BE2C (cell line): ENCODE results near the gene GNG8.

ENCODE experiments used
- DNase-seq: peaks from one replicate; pipeline ENCODE4 v3.0.0-alpha.2; 2020
- H3K27me3 ChIP-seq: fragments of 250-450 bp; sonication (Bioruptor Pico); 2 replicates; pipeline ENCODE4 v1.5.1; 2020; ENCODE audit warnings: mild to moderate bottlenecking
- H3K36me3 ChIP-seq: fragments of 250-450 bp; sonication (Bioruptor Pico); 2 replicates; pipeline ENCODE4 v1.5.1; 2020; ENCODE audit warnings: mild to moderate bottlenecking
- H3K4me1 ChIP-seq: fragments of 250-450 bp; sonication (Bioruptor Pico); 2 replicates; pipeline ENCODE4 v1.5.1; 2020
- H3K4me3 ChIP-seq: 2 replicates; pipeline ENCODE4 v1.5.1; 2011; ENCODE audit warnings: low read depth, low read length
- H3K9me3 ChIP-seq: fragments of 250-450 bp; sonication (Bioruptor Pico); 2 replicates; pipeline ENCODE4 v1.5.1; 2020
- CTCF ChIP-seq: IDR thresholded peaks from 2 replicates; pipeline ENCODE4 v1.5.1; 2012; ENCODE audit warnings: mild to moderate bottlenecking, low read depth, low read length

The GNG8 gene

GRCh38 chr19:46618670-46619231, 17.3 kb downstream of the GNG8 start:
- Histone ChIP-seq H3K27me3 (no peaks in the 10 kb centered on the region), H3K4me3 (no peak overlapping the region), H3K9me3 (no peaks in the 10 kb centered on the region), H3K4me1 (peaks cover 36% of the 10 kb centered on the region), H3K36me3 (no peaks in the 10 kb centered on the region)
- TF ChIP-seq CTCF, result no peak
- no peak for DNase-seq

- H3K27me3 ChIP-seq, result no peaks in the 10 kb centered on the region
- DNase-seq, result no peak
- no peaks in the 10 kb centered on the region for H3K9me3 ChIP-seq
- H3K4me3 ChIP-seq, result no peak overlapping the region
- H3K4me1 ChIP-seq, result peaks cover 36% of the 10 kb centered on the region
- no peak for TF ChIP-seq CTCF
- no peaks in the 10 kb centered on the region for H3K36me3 ChIP-seq
These were observed 18.4 kb downstream of the GNG8 start for GRCh38 chr19:46617601-46618000.

- DNase-seq, result peak; percentile 88
- Histone ChIP-seq H3K4me3 (no peak overlapping the region), H3K4me1 (peaks cover 29% of the 10 kb centered on the region), H3K27me3 (no peaks in the 10 kb centered on the region), H3K36me3 (no peaks in the 10 kb centered on the region), H3K9me3 (no peaks in the 10 kb centered on the region)
- peak; percentile 77 for TF ChIP-seq CTCF
These were observed 19.2 kb downstream of the GNG8 start for GRCh38 chr19:46616631-46617322.

GRCh38 chr19:46615966-46616365, 20.0 kb downstream of the GNG8 start:
- DNase-seq, result peak; percentile 0
- Histone ChIP-seq H3K4me3 (no peak overlapping the region), H3K9me3 (no peaks in the 10 kb centered on the region), H3K27me3 (no peaks in the 10 kb centered on the region), H3K4me1 (peaks cover 21% of the 10 kb centered on the region), H3K36me3 (no peaks in the 10 kb centered on the region)
- TF ChIP-seq CTCF, result no peak

GRCh38 chr19:46614114-46614722, 21.8 kb downstream of the GNG8 start:
- H3K27me3 ChIP-seq, result no peaks in the 10 kb centered on the region
- H3K4me1 ChIP-seq, result peaks cover 10% of the 10 kb centered on the region; the same call in 1 of the 2 replicates
- peak; percentile 89 for DNase-seq
- no peaks in the 10 kb centered on the region for H3K9me3 ChIP-seq
- H3K36me3 ChIP-seq, result peaks cover 12% of the 10 kb centered on the region
- peak; percentile 90 for TF ChIP-seq CTCF
- no peak overlapping the region for H3K4me3 ChIP-seq

GRCh38 chr19:46613525-46613924, 22.5 kb downstream of the GNG8 start:
- H3K4me1 ChIP-seq, result peaks cover 5% of the 10 kb centered on the region; the same call in 1 of the 2 replicates
- DNase-seq, result no peak
- H3K9me3 ChIP-seq, result no peaks in the 10 kb centered on the region
- TF ChIP-seq CTCF, result no peak
- no peaks in the 10 kb centered on the region for H3K27me3 ChIP-seq
- H3K4me3 ChIP-seq, result no peak overlapping the region
- H3K36me3 ChIP-seq, result peaks cover 19% of the 10 kb centered on the region
